GM12874 (cell line): ENCODE data around the gene OLIG2.

Experiments used
- CTCF ChIP-seq: IDR thresholded peaks from 2 replicates; pipeline ENCODE4 v1.5.1; 2011; ENCODE audit warnings: low read depth, mild to moderate bottlenecking, control low read depth, low read length, moderate library complexity; ENCODE audit not compliant: insufficient read depth

The OLIG2 gene

GRCh38 chr21:33047231-33047630 is 21.5 kb downstream of the OLIG2 start:
- TF ChIP-seq CTCF, result no peak

- TF ChIP-seq CTCF, result no peak
These were observed 26.2 kb downstream of the OLIG2 start for GRCh38 chr21:33051925-33052324.

- no peak for TF ChIP-seq CTCF
These were observed 28.2 kb downstream of the OLIG2 start for GRCh38 chr21:33053951-33054350.

- TF ChIP-seq CTCF, result no peak
These were observed 30.3 kb downstream of the OLIG2 start for GRCh38 chr21:33055991-33056390.

- no peak for TF ChIP-seq CTCF
These were observed 31.7 kb downstream of the OLIG2 start for GRCh38 chr21:33057385-33057940.

- TF ChIP-seq CTCF, result no peak
These were observed 32.8 kb downstream of the OLIG2 start for GRCh38 chr21:33058527-33058926.

GRCh38 chr21:33058957-33059356 is 33.2 kb downstream of the OLIG2 start:
- TF ChIP-seq CTCF, result no peak
